ENCODE data around the gene TRIM50. TPM values are rescaled to one million over a fixed set of nuclear protein-coding genes. Genes with fewer than 3 reads are reported as not detected.

TRIM50 gene
- total and polyA plus RNA-seq, 8 donors: 10.8 to 69.4 (median 31.7) TPM; not detected in 1

GRCh38 chr7:73349763-73350162, 21.9 kb upstream of the TRIM50 start:
- no peak overlapping the region for H3K27ac ChIP-seq
- no peaks in the 10 kb centered on the region for H3K27me3 ChIP-seq
- no peak for TF ChIP-seq CTCF (IDR thresholded peaks at IDR 0.05)
- no peak for TF ChIP-seq POLR2AphosphoS5 (IDR thresholded peaks at IDR 0.05)
- no peaks in the 10 kb centered on the region for H3K4me1 ChIP-seq
- no peak for DNase-seq
- no peak overlapping the region for H3K4me3 ChIP-seq
- intact Hi-C loops (cut with DNase I; ENCODE audit: low total_unique reads): no loop called here
- H3K9me3 ChIP-seq: peaks cover 0 to 3% (median 0%) of the 10 kb centered on the region in 4 donors
- H3K36me3 ChIP-seq: no peaks in the 10 kb centered on the region
- 75 to 88% (median 82%) methylated on average over 6 of the region's 6 CpGs for WGBS, 5 donors

GRCh38 chr7:73345951-73346350, 18.1 kb upstream of the TRIM50 start:
- intact Hi-C loops (cut with DNase I; ENCODE audit: low total_unique reads): no loop called here
- Histone ChIP-seq H3K9me3 (no peaks in the 10 kb centered on the region), H3K4me3 (no peak overlapping the region), H3K27ac (no peak overlapping the region), H3K4me1 (peaks cover 0 to 10% (median 0%) of the 10 kb centered on the region in 4 donors), H3K36me3 (no peaks in the 10 kb centered on the region), H3K27me3 (peaks cover 0 to 3% (median 0%) of the 10 kb centered on the region in 3 donors)
- no peak for DNase-seq
- TF ChIP-seq POLR2AphosphoS5 (IDR thresholded peaks at IDR 0.05): no peak
- no peak for TF ChIP-seq CTCF (IDR thresholded peaks at IDR 0.05)
- no peak for TF ChIP-seq POLR2A (IDR thresholded peaks at IDR 0.05)
- no peak for TF ChIP-seq EP300 (IDR thresholded peaks at IDR 0.05)
- 54 to 67% (median 59%) methylated on average over 7 to 8 of the region's 8 CpGs for WGBS, 5 donors

- Histone ChIP-seq H3K36me3 (no peaks in the 10 kb centered on the region), H3K27me3 (peaks cover 0 to 4% (median 0%) of the 10 kb centered on the region in 3 donors), H3K4me3 (no peak overlapping the region), H3K9me3 (no peaks in the 10 kb centered on the region), H3K27ac (no peak overlapping the region), H3K4me1 (peaks cover 0 to 10% (median 0%) of the 10 kb centered on the region in 4 donors)
- no peak for TF ChIP-seq EP300 (IDR thresholded peaks at IDR 0.05)
- TF ChIP-seq POLR2A (IDR thresholded peaks at IDR 0.05): no peak
- TF ChIP-seq POLR2AphosphoS5 (IDR thresholded peaks at IDR 0.05): no peak
- TF ChIP-seq CTCF (IDR thresholded peaks at IDR 0.05): no peak
- intact Hi-C loops (cut with DNase I; ENCODE audit: low total_unique reads): no loop called here
- 43 to 63% (median 61%) methylated on average over 4 of the region's 4 CpGs for WGBS, 5 donors
- DNase-seq: no peak
Measured at GRCh38 chr7:73345538-73345937, 17.7 kb upstream of the TRIM50 start.

- 70 to 88% (median 78%) methylated on average over 7 of the region's 7 CpGs for WGBS, 5 donors
- intact Hi-C loops (cut with DNase I; ENCODE audit: low total_unique reads): no loop called here
- no peak overlapping the region for H3K27ac ChIP-seq
- H3K4me1 ChIP-seq: peaks cover 0 to 10% (median 0%) of the 10 kb centered on the region in 4 donors
- H3K27me3 ChIP-seq: peaks cover 0 to 8% (median 0%) of the 10 kb centered on the region in 3 donors
- no peaks in the 10 kb centered on the region for H3K36me3 ChIP-seq
- TF ChIP-seq EP300 (IDR thresholded peaks at IDR 0.05) (no peak), POLR2AphosphoS5 (IDR thresholded peaks at IDR 0.05) (no peak), POLR2A (IDR thresholded peaks at IDR 0.05) (no peak), CTCF (IDR thresholded peaks at IDR 0.05) (no peak)
- DNase-seq: no peak
- no peak overlapping the region for H3K4me3 ChIP-seq
- no peaks in the 10 kb centered on the region for H3K9me3 ChIP-seq
Measured at GRCh38 chr7:73343671-73344380, 15.9 kb upstream of the TRIM50 start.

Data from stomach (tissue), 9 donors.